RWPE2 (cell line): ENCODE results near the gene CCDC85C.
A peak's percentile ranks its signal among the peaks of the same experiment; 100 is the strongest.

Experiments used
- ATAC-seq: fragments of 200-7000 bp; cut with Tn5 transposase; 3 replicates; pipeline ENCODE4 v1.9.1; 2021; ENCODE audit warnings: low read depth
- DNase-seq: peaks from one replicate; pipeline ENCODE4 v3.0.0-alpha.2; 2020; ENCODE audit warnings: low spot score
- H3K27ac ChIP-seq: fragments of 450-650 bp; 2 replicates; pipeline ENCODE4 v1.5.1; 2017; ENCODE audit warnings: mild to moderate bottlenecking; ENCODE audit not compliant: poor library complexity, severe bottlenecking
- H3K27me3 ChIP-seq: fragments of 250-450 bp; sonication (Bioruptor Pico); 2 replicates; pipeline ENCODE4 v1.5.1; 2021; ENCODE audit warnings: mild to moderate bottlenecking, moderate library complexity; ENCODE audit not compliant: insufficient read depth, poor library complexity, severe bottlenecking
- H3K36me3 ChIP-seq: fragments of 250-450 bp; sonication (Bioruptor Pico); 2 replicates; pipeline ENCODE4 v1.5.1; 2020; ENCODE audit warnings: low read depth, mild to moderate bottlenecking, moderate library complexity
- H3K4me1 ChIP-seq: fragments of 250-450 bp; sonication (Bioruptor Pico); 2 replicates; pipeline ENCODE4 v1.5.1; 2021; ENCODE audit warnings: mild to moderate bottlenecking, moderate library complexity; ENCODE audit not compliant: insufficient read depth, poor library complexity, severe bottlenecking
- H3K4me3 ChIP-seq: fragments of 250-450 bp; sonication (Bioruptor Pico); 2 replicates; pipeline ENCODE4 v1.5.1; 2021; ENCODE audit warnings: mild to moderate bottlenecking, moderate library complexity; ENCODE audit not compliant: severe bottlenecking
- H3K9me3 ChIP-seq: fragments of 250-450 bp; sonication (Bioruptor Pico); 2 replicates; pipeline ENCODE4 v1.5.1; 2021; ENCODE audit warnings: mild to moderate bottlenecking, moderate library complexity; ENCODE audit not compliant: severe bottlenecking
- CTCF ChIP-seq: fragments of 450-650 bp; IDR thresholded peaks from one replicate; pipeline ENCODE4 v1.5.1; 2017; ENCODE audit warnings: mild to moderate bottlenecking, moderate library complexity; ENCODE audit not compliant: poor library complexity, severe bottlenecking

CCDC85C gene

GRCh38 chr14:99571303-99571986 lies 32.6 kb downstream of the CCDC85C start:
- Histone ChIP-seq H3K36me3 (no peaks in the 10 kb centered on the region), H3K27ac (peak overlapping the region; percentile 95), H3K4me1 (peaks cover 78% of the 10 kb centered on the region), H3K4me3 (no peak overlapping the region), H3K27me3 (no peaks in the 10 kb centered on the region), H3K9me3 (no peaks in the 10 kb centered on the region)
- no peak for ATAC-seq
- no peak for TF ChIP-seq CTCF
- DNase-seq: no peak

- H3K9me3 ChIP-seq: no peaks in the 10 kb centered on the region
- no peak for DNase-seq
- peaks cover 78% of the 10 kb centered on the region for H3K4me1 ChIP-seq
- H3K4me3 ChIP-seq: no peak overlapping the region
- H3K36me3 ChIP-seq: no peaks in the 10 kb centered on the region
- H3K27ac ChIP-seq: peak overlapping the region; percentile 95
- no peaks in the 10 kb centered on the region for H3K27me3 ChIP-seq
- no peak for TF ChIP-seq CTCF
- ATAC-seq: no peak
These were observed 33.3 kb downstream of the CCDC85C start for GRCh38 chr14:99570544-99571302.

- Histone ChIP-seq H3K4me3 (no peak overlapping the region), H3K9me3 (no peaks in the 10 kb centered on the region), H3K27ac (peak overlapping the region; percentile 95), H3K36me3 (no peaks in the 10 kb centered on the region), H3K4me1 (peaks cover 78% of the 10 kb centered on the region), H3K27me3 (no peaks in the 10 kb centered on the region)
- no peak for DNase-seq
- TF ChIP-seq CTCF: no peak
- no peak for ATAC-seq
These were observed 34.1 kb downstream of the CCDC85C start for GRCh38 chr14:99569725-99570543.

- DNase-seq (no peak), ATAC-seq (peak; percentile 17; the same call in 2 of the 3 replicates)
- H3K27ac ChIP-seq: peak overlapping the region; percentile 95
- no peaks in the 10 kb centered on the region for H3K9me3 ChIP-seq
- H3K27me3 ChIP-seq: no peaks in the 10 kb centered on the region
- H3K4me3 ChIP-seq: no peak overlapping the region
- H3K4me1 ChIP-seq: peaks cover 74% of the 10 kb centered on the region
- no peaks in the 10 kb centered on the region for H3K36me3 ChIP-seq
- TF ChIP-seq CTCF: no peak
These were observed 35.1 kb downstream of the CCDC85C start for GRCh38 chr14:99568567-99569560.
